Epithelial cell of proximal tubule (primary cell): ENCODE measurements around the gene TTC16. TPM values are rescaled to one million over a fixed set of nuclear protein-coding genes. Genes with fewer than 3 reads are reported as not detected.

Experiments used
- DNase-seq: peaks from one replicate; pipeline ENCODE4 v3.0.0-alpha.2; 2011; ENCODE audit warnings: low read depth
- H3K4me3 ChIP-seq: 2 replicates; pipeline ENCODE4 v1.5.1; 2011; ENCODE audit warnings: low read depth, mild to moderate bottlenecking, low read length
- total RNA-seq: library from RNA; depleted of rRNA; stranded (reverse); fragments of >200 nt; gene quantifications from 2 replicates; pipeline ENCODE4 v1.2.3, GENCODE V29; 2015
- TF ChIP-seq, protein P1 (sequence below): conservative IDR thresholded peaks from 2 replicates; pipeline ENCODE4 v1.5.1; 2012; ENCODE audit warnings: low read depth, mild to moderate bottlenecking, low read length

TTC16 gene
- total RNA-seq, 1 donor from 2014 or later = not detected

DNA sequence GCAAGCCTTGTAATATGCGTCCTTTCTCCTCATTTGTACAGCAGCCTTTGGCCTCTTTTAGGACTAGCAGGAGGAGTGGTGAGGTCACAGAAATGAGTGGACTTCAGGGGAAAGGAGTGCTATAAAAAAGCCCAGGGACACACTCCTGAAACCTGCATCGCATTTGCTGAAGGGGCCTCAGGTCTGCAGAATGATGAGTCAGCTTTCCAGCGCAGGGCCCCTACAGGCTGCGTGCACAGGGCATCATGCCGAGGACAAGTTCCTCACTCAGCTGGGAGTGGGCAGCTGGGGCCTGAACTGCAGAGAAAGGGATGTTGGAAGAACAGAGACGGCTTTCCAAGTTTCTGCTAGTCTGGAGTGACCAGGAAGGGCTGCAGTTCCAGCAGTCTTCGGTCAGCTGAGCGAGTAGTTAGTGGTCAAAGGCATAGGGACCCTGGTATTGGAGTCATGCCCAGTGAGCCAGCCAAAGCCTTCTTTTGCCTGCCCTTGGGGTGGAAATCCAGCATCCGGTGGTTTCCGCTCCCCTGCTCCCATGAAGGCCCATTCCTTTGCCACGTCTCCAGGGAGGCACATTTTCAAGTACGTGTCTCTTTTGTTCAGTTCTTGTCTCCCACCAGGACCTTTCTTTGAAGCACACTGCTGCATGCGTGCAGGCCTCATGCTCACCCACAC is 26.4 kb upstream of the TTC16 start:
- TF ChIP-seq, protein P1, sequence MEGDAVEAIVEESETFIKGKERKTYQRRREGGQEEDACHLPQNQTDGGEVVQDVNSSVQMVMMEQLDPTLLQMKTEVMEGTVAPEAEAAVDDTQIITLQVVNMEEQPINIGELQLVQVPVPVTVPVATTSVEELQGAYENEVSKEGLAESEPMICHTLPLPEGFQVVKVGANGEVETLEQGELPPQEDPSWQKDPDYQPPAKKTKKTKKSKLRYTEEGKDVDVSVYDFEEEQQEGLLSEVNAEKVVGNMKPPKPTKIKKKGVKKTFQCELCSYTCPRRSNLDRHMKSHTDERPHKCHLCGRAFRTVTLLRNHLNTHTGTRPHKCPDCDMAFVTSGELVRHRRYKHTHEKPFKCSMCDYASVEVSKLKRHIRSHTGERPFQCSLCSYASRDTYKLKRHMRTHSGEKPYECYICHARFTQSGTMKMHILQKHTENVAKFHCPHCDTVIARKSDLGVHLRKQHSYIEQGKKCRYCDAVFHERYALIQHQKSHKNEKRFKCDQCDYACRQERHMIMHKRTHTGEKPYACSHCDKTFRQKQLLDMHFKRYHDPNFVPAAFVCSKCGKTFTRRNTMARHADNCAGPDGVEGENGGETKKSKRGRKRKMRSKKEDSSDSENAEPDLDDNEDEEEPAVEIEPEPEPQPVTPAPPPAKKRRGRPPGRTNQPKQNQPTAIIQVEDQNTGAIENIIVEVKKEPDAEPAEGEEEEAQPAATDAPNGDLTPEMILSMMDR = no peak
- DNase-seq = no peak
- H3K4me3 ChIP-seq = no peak overlapping the region

DNA sequence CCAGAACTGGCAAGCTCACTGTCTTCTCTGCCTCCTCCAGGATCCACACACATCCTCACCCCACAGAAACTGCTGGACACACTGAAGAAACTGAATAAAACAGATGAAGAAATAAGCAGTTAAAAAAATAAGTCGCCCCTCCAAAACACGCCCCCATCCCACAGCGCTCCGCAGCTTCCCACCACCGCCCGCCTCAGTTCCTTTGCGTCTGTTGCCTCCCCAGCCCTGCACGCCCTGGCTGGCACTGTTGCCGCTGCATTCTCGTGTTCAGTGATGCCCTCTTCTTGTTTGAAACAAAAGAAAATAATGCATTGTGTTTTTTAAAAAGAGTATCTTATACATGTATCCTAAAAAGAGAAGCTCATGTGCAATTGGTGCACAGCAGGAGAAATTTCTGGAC is 25.1 kb upstream of the TTC16 start:
- H3K4me3 ChIP-seq = no peak overlapping the region
- TF ChIP-seq, protein P1 = no peak
- DNase-seq = no peak

DNA sequence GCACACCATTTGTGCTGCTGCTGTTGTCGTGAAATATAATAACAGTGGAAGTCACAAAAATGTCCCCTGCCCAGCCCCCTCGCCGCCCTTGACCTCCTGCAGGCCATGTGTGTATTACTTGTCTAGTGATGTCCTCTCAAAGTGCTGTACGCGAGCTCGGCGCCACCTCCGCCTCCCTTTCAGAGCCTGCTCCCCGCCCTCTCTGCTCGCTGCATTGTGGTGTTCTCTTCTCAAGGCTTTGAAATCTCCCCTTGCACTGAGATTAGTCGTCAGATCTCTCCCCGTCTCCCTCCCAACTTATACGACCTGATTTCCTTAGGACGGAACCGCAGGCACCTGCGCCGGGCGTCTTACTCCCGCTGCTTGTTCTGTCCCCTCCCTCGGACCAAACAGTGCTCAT is 23.8 kb upstream of the TTC16 start:
- no peak overlapping the region for H3K4me3 ChIP-seq
- TF ChIP-seq, protein P1 = no peak
- no peak for DNase-seq

- no peak overlapping the region for H3K4me3 ChIP-seq
- DNase-seq = no peak
- TF ChIP-seq, protein P1 = no peak
These were observed 22.7 kb upstream of the TTC16 start for GRCh38 chr9:127693143-127693542.

DNA sequence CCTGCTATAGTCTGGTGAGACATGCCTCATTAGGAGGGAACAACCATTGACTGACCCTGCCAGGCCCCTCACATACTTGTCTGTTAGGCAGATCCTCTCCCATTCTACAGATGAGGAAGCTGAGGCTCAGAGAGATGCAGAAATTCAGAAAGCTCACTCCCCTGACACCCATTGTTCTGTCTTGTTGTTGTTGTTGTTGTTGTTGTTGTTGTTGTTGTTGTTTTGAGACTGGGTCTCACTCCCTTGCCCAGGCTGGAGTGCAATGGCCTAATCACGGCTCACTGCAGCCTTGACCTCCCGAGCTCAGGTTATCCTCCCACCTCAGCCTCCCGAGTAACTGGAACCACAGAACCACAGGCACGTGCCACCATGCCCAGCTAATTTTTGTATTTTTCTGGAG is 22.2 kb upstream of the TTC16 start:
- TF ChIP-seq, protein P1 = no peak
- H3K4me3 ChIP-seq = no peak overlapping the region
- no peak for DNase-seq

DNA sequence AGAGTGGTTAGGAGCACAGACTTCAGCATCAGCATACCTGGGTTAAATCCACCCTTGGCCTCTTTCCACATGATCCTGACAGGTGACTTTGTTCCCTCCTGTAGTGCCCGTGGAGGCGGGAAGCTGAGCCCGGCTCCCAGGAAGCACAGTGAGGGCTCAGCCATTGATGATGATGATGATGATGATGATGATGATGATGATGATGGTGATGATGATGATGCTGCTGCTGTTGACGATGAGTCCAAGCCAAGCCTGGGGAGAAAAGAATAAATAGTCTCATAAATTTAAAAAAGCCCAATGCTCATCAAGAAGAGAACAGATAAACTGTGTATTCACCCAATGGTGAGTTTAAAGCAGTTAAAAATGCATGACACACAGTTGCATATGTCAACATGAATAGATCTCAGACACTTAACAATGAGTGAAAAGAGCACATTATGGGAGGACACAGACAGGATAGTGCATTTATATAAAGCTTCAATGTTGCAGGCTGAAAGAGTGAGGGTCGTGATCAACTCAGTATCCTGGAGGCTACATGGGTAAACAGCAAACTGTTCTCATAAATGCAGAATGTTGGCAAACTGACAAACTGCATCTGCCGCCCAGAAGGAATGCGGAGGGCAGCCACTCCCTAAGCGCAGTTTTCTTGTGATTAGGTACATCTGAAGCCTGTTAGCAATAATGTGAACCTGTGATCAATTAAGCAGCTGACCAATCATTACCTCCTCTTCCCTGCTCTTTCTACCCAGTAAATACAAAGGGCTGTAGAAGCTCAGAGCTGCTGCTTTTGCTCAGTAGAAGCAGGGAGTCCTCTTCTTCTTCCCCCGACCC is 20.8 kb upstream of the TTC16 start:
- TF ChIP-seq, protein P1 = no peak
- DNase-seq = no peak

More for the DNA sequence above, 20.8 kb upstream of the TTC16 start:
- H3K4me3 ChIP-seq = no peak overlapping the region
